Stimulated activated CD8-positive, alpha-beta memory T cell treated with anti-CD3 and anti-CD28 coated beads, Interleukin-15, amount 100 ng/mL, for 4 hours (primary cell): ENCODE data around the gene SIGLEC7.

Source experiments
- DNase-seq, 2 donors: peaks; one replicate each; pipeline ENCODE4 v3.0.0-alpha.2; 2020; ENCODE audit warnings: low read depth in 2 of 2

Gene SIGLEC7

DNA sequence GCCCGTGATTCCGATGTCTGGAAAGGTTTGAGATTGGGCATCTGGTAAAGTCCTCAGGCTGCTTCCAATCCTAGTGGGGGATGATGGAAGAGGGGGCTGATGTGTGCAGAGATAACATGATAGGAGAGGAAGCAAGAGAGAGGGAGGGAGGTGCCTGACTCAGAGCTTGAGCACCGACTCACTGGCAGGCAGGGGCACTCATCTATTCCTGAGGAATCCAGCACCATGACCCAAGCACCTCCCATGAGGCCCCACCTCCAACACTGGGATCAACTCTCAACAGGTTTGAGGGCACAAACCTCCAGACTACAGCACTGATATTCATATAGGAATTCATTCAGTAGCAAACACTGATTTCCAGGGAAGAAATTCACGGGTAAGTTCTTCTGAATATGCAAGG lies 23.0 kb upstream of the SIGLEC7 start:
- DNase-seq: no peak

- DNase-seq: no peak
Observed at GRCh38 chr19:51119611-51120010, 22.5 kb upstream of the SIGLEC7 start.

- no peak for DNase-seq
Observed at GRCh38 chr19:51120160-51120559, 21.9 kb upstream of the SIGLEC7 start.

- DNase-seq: no peak
Observed at GRCh38 chr19:51121257-51121656, 20.8 kb upstream of the SIGLEC7 start.

GRCh38 chr19:51122112-51122981 lies 19.8 kb upstream of the SIGLEC7 start:
- DNase-seq: no peak

- DNase-seq: no peak
Observed at GRCh38 chr19:51123381-51123800, 18.7 kb upstream of the SIGLEC7 start.

GRCh38 chr19:51123802-51124201 lies 18.3 kb upstream of the SIGLEC7 start:
- no peak for DNase-seq

GRCh38 chr19:51124216-51124615 lies 17.9 kb upstream of the SIGLEC7 start:
- DNase-seq: no peak

DNA sequence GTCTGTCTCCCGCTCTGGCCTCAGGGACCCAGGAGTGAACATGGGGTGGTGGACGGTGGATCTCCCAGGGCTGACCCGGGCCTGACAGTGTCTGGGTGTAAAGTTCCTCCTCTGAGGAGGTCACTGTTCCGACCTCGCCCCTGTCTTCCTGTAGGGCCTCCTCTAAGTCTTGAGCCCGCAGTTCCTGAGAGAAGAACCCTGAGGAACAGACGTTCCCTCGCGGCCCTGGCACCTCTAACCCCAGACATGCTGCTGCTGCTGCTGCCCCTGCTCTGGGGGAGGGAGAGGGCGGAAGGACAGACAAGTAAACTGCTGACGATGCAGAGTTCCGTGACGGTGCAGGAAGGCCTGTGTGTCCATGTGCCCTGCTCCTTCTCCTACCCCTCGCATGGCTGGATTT lies 17.4 kb upstream of the SIGLEC7 start, which contains the start of gene SIGLEC9:
Gene SIGLEC9 (plus strand): TSS at position 178 of the 400 bp plus-strand sequence. CDS start 69 bp downstream, at position 247.
- no peak for DNase-seq

DNA sequence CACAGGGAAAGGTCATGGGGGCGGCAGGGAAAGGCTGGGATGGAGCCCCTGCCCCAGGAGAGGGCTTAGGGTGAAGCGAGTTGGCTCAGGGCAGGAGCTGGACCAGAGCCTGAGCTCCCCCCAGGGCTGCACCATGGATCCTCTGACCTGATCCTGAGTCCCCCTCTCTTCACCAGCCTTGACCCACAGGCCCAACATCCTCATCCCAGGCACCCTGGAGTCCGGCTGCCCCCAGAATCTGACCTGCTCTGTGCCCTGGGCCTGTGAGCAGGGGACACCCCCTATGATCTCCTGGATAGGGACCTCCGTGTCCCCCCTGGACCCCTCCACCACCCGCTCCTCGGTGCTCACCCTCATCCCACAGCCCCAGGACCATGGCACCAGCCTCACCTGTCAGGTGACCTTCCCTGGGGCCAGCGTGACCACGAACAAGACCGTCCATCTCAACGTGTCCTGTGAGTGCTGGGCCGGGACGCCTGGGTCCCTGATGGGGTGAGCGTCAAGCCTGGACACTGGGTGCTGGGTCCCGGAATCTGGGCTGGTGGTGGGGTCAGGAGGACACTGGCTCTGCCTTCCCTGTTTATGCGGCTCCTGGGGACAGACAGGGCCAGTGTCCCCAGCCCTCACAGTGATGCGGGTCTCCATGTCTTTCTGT lies 16.6 kb upstream of the SIGLEC7 start:
- DNase-seq: no peak

- no peak for DNase-seq
Observed at GRCh38 chr19:51127032-51127431, 15.1 kb upstream of the SIGLEC7 start.

DNA sequence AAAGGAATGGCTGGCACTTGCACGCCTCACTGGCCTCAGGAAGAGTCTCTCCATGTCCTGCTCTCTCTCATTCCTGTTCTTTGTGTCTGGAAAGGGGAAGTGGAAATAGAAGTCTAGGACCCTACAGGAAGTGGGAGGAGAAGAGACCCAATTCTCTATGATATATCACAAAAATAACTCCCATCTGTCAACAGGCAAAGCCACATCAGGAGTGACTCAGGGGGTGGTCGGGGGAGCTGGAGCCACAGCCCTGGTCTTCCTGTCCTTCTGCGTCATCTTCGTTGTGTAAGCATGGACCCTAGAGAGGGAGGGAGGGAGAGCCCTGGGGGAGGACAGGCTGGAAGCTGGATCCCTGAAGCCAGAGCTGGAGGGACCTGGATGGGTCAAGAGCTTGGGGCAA lies 14.3 kb upstream of the SIGLEC7 start:
- DNase-seq: no peak

DNA sequence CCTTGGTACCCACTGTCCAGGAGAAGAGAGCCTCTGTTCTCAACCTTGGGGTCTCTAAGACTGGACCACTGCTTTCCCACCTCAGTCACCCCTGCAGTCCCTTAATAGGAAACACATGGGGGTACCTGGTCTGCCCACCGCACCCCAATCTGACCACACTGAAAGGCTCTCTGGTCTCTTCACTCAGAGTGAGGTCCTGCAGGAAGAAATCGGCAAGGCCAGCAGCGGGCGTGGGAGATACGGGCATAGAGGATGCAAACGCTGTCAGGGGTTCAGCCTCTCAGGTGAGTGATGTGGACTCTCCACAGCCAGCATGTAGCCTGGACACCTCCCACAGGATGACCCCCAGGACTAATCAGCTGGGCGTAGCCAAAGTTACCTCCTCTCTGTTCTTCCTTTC lies 13.9 kb upstream of the SIGLEC7 start:
- no peak for DNase-seq

DNA sequence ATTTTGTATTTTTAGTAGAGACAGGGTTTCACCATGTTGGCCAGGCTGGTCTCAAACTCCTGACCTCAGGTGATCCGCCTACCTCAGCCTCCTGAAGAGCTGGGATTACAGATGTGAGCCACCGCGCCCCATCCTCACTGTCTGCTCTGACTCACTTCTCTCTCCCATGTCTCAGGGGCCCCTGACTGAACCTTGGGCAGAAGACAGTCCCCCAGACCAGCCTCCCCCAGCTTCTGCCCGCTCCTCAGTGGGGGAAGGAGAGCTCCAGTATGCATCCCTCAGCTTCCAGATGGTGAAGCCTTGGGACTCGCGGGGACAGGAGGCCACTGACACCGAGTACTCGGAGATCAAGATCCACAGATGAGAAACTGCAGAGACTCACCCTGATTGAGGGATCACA lies 12.4 kb upstream of the SIGLEC7 start:
- no peak for DNase-seq

GRCh38 chr19:51131780-51132680 lies 10.1 kb upstream of the SIGLEC7 start:
- no peak for DNase-seq

- DNase-seq: no peak
Observed at GRCh38 chr19:51135004-51135403, 7.1 kb upstream of the SIGLEC7 start.

DNA sequence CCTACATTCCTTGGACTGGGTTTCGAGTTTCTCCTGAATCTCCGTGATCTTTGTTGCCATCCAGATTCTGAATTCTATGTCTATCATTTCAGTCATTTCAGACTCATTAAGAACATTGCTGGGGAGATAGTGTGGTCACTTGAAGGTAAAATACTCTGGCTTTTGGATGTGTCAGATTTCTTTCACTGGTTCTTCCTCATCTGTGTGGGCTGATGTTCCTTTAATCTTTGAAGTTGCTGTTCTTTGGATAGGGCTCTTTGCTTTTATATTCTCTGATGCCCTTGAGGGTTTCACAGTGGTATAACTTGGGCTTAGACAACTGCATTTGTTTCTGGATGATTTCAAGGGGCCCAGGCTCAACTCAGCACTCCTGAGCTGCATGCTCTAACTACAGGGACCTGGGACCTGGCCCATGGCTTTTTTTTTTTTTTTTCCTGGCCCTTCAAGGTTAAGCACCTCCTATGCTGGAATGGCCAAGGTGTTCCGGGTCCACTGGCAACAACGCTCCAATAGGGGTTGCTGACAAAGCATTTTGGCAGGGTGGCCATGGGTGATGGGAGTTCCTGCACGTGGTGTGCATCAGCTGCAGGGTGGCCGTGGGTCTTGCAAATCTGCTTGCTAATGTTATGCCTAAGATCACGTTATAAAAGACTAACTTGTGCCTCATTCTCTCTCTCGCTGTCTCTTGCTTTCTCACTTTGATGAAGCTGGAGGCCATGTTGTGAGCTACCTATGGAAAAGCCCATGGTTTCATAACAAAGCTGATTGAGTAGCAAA lies 5.9 kb upstream of the SIGLEC7 start:
- DNase-seq: no peak

- DNase-seq: no peak
Observed at GRCh38 chr19:51136851-51137551, 5.1 kb upstream of the SIGLEC7 start.

- DNase-seq: no peak
Observed at GRCh38 chr19:51137792-51138425, 4.2 kb upstream of the SIGLEC7 start.

DNA sequence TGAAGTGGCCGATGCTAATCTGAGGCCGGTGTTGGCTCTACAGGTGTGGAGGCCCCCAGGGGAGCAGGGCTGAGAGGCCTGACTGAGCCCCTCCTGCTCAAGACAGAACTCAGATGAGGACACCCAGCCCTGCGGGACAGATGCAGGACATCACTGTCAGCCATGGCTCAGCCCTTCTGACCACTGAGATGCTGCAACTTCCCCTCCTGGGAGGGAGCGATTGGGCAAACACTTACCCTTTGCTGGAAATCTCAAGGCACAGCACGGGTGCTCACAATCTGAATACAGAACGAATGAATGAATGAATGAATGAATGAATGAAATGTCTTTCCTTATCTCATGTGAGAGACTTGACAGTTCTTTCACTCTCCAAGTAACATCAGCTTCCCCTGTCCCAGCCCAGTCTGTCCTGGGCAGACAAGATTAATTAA lies 3.5 kb upstream of the SIGLEC7 start:
- no peak for DNase-seq
